LoVo (cell line): Measurements from ENCODE around the gene TFF1.

Experiments used
- DNase-seq: peaks from one replicate; pipeline ENCODE4 v3.0.0-alpha.2; 2016; ENCODE audit warnings: low spot score

TFF1 gene

DNA sequence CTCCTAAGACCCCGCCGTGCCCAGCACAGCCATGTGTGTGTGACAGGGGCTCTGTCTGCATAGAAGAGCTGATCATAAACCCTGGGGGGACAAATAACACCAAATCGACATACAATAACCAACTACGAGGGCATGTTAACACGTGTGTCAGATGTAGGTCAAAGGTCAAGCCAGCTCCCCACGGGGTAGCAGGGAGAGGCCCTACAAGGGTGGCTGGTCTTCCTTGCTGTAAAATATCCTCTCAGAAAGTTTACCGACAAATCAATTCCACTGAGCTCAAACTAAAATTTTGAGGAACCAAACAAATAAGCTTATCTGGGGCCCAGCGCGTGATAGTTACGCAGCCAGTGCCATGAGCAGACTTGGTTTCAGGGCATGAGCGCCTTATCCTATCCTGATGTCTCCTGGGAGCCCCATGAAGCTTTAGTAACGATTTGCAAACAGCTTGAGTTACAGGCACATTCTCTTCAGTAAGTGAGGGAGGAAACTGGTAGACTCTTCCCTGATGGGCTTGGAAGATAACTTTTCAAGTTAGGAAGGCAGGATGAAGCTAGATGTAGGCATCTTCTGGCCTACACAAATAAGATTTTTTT is 32.2 kb upstream of the TFF1 start:
- no peak for DNase-seq

DNA sequence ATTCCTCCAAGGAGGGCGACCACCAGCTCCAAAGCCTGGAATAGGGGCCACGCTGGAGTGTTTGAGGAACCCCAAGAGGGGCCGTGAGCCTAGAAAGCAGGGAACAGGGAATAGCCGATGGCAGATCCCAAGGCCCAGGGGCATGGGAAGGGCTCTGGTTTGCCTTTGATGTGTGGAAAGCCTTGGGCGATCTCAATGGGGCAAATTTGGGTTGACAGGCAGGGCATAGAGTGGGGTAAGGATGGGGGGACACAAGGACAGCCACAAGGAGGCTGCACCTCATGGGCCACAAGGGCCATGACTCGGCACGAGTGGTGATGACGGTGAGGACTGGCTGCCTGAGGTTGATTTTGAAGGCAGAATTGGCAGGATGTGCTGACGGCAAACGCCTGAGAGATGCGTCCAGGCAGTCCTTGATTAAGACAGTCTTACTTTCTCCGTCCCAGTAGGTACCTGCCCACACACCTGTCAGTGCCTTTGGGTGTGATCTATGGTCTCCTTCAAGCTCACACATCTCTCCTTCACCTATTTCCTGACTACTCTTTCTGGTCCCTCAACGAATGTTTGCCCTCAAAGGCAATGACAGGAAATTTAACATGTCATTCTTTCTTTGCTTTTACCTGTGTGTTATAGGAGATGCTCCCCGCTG is 31.5 kb upstream of the TFF1 start:
- DNase-seq, result no peak

DNA sequence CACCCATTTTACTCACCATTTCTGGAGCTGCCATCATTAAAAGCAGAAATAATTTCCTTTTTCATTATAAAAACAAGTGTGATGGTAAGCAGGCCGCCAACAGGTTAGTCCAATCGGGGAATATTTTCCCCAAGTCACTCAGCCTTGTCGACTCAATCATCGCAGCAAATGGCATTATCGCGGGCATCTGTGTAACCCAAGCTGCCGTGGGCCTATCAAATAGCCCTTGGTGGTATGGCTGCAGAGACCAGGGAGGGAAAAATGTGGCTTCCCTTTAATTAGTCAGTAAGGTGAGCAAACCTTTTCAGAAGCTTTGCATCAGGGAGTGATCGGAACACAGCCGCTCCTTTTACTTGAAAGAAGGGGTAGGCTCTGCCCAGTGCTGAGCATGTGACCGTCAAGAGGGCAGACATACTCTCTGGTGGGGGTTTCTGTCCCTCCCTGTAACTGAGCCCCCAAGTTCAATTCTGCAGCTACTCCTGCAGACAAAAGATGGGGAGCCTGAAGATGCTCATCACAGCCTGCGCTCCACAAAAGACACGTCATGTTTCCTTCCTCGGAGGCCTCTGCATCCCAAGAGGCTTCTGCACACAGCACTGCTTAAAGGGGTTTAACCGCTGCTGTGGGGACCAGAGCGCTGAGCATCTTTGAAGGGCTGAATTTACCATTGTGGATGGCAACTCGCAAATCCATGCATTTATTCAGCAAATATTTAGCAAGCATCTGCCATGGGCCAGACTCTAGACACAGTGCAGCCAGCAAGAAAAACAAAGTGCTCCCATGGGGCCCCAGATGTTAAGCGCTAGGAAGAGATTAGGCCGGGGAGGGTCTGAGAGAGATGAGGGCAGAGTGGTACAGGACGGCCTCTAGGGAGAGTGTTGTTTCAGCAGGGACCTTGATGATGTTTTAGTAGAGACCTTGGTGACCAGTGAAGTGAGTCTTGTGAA is 30.7 kb upstream of the TFF1 start:
- DNase-seq, result no peak

DNA sequence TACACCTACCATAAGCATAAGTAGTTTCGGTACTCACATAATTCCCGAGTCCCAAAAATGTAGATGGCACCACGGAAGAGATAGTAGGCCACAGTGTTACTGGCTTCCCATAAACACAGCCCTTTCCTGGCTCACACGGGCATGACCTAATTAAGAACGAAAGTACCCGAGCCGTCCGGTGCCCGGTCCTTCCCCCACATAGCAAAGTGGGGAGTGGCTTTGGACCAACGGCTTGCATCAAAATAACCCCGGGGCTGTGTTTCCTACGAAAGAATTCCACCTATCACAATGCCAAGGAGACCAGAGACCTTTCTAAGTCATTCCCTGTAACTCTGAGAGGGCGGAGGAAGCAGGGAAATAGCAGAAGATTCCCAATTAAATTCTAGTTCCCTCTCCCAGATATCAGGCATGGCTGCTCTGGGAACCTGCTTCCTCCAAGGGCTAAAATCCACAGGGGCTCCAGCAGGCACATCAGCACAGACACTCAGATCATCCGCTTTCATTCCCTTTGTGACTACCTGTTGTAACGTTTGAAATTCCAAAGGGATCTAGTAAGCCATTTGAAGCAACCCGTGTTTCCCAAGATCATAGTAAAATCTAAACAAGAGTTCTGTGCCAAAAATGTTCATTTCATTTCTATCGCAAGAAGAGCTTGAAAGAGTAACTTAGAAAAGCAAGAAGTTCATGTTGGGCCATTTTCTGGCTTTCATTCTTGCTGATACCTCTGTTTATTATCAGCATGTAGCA is 29.7 kb upstream of the TFF1 start, which contains the start of gene TMPRSS3:
TSS of gene TMPRSS3 (minus strand) at position 148 of the 747 bp plus-strand sequence. CDS start 635 bp downstream, outside the sequence.
- peak; percentile 78 for DNase-seq

DNA sequence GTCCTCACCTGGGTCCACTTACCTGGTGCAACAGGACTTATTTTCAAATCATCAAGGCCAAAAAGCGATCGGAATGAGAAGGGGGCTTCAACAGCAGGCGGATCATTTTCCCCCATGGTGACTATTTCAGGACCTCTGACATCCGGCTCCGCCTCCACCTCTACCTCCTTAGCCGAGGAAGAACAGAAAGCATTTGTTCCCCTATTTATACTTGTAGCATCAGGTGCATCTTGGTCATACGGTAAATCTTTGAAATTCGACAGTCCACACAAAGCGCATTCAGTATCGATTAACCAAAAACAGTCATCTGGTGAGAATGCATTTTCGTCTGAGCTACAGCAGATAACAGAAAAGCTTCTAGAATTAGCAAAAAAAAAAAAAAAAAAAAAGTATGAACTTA is 29.0 kb upstream of the TFF1 start:
- DNase-seq, result no peak

DNA sequence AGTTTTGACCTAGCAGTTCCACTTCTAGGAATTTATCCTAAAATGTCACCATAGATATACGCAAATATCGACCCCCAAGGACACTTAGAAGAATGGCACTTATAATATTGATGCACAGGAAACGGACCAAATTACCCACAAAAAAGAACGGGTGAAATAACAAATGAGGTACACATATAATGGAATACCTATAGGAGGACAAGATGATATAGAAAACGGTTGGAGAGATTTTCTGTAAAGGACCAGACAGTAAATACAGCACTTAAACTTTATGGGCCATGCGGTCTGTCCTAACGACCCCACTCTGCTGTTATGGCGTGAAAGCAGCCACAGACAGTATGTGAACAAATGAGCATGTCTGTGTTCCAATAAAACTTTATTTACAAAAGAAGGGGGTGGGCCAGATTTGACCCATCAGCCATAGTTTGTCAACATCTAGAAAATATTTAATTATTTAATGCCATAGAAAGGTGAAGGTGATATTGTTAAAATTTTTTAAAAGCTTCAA is 27.2 kb upstream of the TFF1 start:
- no peak for DNase-seq

DNA sequence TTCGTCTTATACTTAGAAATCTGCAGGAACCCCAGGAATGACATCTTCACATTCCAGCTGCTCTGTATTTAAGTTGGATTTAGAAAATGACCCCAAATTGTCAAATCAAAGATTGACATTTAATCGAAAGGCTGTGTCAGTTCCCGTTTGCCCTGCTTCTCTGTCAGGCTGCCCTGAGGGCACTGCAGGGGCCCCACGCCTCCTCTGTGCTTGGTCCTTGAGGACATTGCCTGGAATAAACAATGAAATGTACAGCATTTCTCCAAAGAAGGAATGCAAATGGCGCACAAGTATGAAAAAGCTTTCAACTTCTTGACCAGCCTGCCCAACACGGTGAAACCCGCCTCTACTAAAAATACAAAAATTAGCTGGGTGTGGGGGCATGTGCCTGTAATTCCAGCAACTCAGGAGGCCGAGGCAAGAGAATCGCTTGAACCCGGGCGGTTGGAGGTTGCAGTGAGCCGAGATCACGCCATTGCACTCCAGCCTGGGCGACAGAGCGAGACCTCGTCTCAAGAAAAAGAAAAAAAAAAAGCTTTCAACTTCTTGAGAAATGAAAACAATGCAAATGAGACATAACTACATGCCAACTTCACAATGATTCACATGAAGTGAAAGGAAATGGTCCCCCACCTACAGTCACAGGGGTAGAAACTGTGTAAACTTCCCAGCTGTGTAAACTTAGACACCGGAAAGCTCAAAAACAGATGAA is 26.6 kb upstream of the TFF1 start:
- DNase-seq, result no peak

DNA sequence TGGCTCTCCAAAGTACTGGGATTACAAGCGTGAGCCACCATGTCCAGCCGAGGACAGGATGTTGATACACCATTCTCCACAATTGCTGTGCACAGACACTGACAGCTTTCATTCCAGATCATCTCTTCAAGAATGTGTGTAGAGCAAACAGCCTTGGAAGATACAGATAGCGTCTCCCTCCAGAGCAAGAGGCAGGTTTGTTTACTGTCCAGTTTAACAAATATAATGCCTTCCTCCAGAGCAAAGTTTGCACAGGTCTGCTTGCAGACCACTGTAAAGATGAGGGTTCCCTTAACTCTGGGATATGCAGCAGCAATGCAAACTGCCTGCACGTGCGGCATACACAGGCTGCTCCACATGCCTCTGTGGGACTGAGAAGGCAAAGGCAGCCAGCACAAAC is 25.0 kb upstream of the TFF1 start:
- DNase-seq, result no peak

DNA sequence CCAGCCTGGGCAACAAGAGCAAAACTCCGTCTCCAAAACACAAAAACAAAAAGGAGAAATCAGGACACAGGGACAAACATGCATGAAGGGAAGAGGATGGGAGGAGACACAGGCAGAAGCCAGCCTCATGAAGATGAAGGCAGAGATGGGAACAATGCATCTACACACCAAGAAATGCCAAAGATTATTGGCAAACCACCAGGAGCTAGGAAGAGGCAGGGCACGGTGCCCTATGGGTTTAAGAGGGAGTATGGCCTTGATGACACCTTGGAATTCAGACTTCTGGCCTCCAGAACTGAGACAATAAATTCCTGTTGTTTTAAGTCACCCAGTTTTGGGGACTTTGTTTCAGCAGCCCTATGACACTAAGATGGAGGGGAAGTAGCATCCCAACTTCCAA is 24.4 kb upstream of the TFF1 start:
- peak; percentile 49 for DNase-seq

DNA sequence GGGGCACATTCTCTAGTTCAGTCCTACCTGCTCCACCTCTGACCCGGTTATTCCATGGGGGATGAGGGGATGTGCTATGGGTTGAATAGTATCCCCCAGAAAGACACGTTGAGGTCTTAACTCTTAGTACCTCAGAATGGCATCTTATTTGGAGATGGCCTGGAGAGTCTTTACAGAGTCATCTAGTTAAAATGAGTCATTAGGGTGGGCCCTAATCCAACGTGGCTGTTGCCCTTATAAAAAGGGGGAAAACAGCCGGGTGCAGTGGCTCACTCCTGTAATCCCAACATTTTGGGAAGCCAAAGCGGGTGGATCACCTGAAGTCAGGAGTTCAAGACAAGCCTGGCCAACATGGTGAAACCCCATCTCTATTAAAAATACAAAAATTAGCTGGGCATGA is 23.9 kb upstream of the TFF1 start:
- DNase-seq, result peak; percentile 45

DNA sequence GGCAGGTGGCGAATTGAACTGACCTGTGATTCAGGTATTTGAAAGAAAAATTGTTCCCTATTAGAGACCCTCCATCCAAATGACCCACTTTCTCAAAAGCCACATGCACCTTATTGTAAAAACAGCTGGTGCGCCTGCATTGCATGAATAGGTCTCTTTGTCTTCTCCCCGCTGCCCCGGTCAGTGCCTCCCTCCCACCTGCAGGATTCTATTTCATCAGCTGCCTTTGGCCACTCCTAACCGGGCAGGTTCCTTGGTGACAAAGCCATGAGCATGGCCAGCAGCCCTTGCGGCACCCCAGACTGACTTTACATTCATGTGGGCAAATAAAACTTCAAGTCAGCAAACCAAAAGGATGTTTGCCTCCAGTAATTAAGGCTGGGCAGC is 23.1 kb upstream of the TFF1 start:
- peak; percentile 42 for DNase-seq

DNA sequence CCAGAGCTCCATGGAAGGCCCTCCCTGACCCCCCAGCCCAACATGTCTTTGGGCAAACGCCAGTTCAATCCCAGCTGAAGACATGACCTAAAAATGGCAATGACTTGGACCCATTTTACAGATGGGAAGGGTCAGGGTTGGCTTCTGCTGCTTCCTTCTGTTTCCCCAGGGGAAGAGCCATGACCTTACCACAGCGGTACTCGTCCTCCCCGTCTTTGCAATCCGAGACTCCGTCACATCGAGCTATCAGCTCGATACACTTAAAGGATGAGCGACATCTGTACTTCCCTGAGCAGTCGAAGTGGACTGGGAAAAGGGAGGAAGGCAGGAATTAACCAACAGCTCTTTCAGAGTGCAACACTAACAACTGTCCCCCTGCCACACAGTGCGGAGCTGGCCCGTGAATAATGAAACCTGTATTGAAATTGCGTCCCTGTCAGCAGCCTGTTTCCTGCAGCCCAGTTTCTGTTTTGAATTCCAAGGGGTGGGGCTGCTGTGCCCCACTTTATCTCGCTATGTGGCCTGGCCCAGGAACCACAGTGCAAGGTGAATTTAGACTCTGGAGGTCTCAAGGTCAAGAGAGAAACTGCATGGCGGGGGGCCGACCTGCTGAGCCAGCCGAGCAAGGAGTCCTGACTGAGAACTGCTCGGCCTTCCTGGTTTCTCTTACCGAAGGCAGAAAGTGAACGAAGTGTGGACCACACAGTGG is 22.6 kb upstream of the TFF1 start:
- DNase-seq, result no peak

DNA sequence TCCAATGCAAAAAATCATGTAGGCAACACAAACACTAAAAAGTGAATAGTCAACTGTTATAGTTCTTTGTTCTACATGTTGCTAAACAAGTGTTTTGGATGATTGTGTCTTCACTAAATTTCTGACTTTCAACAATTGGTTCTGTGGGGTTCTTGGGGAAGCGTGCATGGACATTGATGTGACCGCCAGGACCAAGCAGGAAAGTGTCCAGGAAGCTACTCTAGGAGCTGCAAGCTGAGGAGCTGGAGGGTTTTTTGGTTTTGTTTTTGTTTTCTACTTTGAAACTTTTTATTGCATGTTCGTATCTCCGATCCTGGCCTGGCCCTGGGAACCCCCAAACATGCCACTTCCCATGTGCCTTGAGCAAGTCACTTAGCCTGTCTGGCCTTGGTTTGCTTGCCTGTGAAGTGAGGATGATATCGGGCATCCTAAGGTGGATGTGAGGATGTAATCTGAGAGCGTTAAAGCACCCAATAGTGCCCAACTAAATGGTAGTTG is 21.6 kb upstream of the TFF1 start:
- DNase-seq, result no peak

DNA sequence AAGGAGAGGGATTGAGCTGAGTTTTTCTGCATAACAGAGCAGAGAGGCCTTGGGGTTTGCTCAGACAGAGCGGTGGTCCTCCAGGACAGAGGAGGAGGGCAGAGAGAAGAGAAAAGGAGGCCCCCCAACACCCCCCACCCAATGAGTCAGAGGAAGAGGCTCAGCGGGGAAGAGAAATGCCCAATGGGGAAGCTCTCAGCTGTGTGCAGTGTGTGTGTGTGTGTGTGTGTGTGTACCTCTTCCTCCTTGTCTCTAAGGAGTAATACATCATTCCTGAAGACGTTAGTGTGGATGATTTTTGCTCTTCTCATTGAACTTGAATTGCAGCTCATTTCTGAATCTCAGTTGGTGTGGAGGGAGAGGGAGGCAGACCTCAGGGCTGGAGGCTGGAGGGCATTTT is 20.8 kb upstream of the TFF1 start:
- no peak for DNase-seq

DNA sequence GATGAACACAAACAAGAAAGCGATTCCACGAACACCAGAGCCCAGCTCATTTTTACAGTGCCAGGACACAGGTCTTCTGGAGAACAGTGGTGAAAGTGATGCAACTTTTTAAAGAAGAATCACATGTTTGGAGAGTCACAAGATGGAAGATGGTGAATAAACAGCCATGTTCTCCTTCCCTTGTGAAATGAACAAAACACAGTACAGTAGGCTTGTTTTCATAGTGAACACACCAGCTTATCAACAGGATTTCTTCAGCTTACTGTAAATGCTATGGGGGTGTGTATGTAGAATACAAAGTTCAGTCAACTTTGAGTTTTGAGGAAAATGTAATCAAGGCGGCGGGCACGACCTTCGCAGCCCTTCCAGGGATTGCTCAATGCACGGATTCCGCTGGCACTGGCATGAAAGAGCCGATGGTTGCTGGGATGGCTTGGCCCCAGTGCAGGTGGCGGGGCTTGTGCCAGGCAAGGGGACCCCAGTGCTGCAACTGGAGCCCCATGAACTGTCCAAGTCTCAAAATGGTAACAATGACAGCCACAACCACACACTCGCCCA is 19.8 kb upstream of the TFF1 start:
- no peak for DNase-seq

DNA sequence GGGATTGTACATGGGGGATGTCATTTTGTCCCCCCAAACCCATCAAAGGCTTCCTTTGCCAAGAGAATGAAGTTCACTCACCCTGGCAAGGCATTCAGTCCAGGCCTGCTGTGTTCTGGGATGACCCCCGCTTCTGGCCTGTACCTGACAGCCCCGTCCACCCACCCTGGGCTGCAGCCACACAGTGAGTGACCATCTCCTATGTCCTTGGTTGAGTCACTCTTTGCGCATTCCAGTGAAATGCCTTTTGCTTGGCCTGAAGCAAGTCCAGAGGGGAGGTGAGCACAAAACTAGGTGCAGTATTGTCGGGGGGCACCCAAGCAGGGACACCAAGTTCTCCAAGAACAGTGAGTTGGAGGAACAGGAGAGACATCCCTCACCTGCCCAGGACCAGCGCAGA is 19.3 kb upstream of the TFF1 start:
- DNase-seq, result no peak

DNA sequence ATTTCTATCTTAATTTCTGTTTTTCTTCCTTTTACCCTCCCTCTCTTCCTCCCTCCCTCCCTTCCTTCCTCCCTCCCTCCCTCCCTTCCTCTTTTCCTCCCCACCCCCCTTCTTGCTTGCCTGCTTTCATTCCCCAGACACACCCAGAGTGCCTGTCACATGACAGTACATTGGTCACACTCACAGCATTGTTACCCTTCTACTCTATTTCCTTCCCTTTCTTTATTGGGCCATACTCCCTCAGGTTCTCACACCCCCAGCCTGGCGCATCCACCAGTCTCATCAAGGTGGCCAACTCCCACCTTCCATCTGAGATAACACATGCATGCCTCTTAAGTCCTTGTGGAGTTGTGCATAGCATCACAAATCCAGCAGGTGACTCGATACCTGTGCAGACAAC is 18.7 kb upstream of the TFF1 start:
- no peak for DNase-seq

DNA sequence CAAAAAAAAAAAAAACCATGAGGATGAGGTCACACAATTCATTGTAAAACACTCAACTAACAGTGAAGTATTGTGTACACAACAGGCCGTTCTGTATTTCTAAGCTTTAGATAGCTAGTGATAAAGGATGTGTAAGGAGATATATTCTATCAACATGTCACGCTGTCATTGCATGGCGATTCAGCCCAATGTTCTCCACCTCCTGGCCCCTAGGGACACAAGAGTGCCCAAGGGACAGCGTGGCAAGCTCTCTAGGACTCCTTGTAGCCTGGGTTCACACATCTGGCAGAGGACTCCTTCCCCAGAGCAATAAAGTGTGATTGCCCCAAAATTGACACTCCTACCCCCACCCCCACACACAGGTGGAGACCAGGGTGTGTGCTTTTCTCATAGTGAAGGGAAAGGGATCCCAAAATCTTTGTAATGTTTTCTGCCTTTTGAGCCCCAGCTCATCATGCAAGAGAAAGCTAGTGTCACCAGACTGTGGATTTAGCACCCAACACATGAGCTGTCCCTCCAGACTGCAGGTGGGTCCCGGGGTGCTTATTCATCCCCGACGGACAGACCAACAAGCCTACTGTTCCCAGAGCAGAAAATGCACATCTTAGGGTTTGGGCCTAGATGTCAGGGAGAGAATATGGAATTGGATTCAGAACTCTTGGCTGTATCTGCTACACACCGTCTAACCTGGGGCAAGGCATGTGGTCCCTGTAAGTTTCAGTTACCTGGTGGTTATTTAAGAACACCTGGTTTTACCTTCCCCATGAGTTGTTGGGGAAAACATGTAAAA is 18.0 kb upstream of the TFF1 start:
- DNase-seq, result no peak

DNA sequence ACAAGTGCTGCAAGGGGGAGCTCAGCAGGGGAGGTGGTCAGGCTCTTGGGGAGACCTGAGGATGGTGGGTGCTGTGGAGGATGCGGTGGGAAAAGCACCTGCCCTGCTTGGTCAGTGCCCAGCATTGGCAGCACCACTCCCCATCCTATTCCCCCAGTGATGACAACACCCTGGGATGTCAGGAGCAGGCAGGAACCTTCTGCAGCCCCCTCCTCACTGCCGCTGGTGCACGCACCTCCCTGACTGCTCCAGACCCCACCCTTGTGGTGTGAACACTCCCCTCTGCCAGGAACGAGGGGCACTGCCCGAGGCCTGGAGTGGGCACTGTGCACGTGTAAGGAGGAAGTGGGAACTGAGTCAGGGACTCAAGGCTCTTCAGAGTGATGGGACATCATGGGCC is 17.0 kb upstream of the TFF1 start:
- no peak for DNase-seq

DNA sequence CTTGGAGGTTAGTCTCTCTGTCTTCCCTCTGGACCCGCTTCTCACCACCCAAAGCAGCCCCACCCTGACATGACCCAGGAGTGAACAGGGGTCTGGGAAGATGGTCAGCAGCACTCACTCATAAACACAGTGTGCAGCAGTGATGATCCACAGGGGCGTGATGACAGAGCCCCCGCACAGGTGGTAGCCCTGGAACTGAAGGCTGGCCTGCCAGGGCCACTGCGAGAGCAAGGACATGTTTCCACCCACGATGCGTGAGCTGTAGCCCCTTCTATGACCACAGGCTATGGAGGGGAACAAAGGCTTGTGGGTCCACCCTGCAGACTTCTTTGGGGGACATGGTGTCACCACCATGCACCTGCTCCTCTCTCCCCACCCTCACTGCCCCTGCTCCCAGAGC is 16.6 kb upstream of the TFF1 start:
- DNase-seq, result no peak
